Suppressor macrophage treated with lipopolysaccharide for 4 hours (primary cell): ENCODE results near the gene LRRC28.
"Not testable (repeated sequence)": the region's sequence is repeated elsewhere in the genome, so short reads cannot be mapped to it uniquely, and the experiment has no call there.

Experiments used
- DNase-seq: peaks from one replicate; pipeline ENCODE4 v3.0.0-alpha.2; 2020

Gene LRRC28

GRCh38 chr15:99250857-99251841 lies at the start of gene LRRC28:
LRRC28 (plus strand) TSS chr15:99251481; CDS start chr15:99255958, 4,477 bp downstream.
- DNase-seq = peak; percentile 99

- no peak for DNase-seq
Observed at GRCh38 chr15:99202176-99202552, 49.1 kb upstream of the LRRC28 start.

DNA sequence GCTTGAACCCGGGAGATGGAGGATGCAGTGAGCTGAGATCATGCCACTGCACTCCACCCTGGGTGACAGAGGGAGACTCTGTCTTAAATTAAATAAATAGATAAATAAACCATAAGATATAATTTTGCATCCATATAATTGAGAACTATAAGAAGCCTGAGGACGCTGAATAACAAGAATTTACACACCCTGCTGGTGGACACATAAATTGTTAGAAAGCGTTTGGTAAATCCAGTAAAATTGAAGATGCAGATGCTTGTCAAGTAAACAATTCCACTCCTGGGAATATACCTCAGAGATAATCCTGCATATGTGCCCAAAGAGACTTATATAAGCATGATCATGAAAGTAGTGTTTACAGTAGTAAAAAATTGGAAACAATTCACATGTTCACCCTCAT lies 43.6 kb upstream of the LRRC28 start:
- no peak for DNase-seq

DNA sequence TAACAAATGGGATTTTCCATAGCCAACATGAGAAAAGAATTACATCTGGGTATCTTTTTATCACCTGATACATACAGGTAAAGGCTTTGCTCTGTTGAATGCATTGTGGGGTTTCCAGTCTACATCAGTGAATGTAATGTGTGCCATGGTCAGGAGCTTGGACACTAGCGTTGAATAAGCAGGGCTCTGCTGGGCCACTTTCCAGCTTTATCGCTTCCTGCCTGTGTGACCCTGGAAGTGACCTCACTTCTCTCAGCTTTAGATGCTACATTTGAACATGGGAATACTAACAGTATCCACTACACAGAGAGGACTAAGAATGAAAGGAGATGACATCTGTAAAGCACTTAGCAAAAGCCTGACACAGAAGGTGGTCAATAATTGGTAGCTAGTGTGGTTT lies 42.0 kb upstream of the LRRC28 start:
- DNase-seq = no peak

GRCh38 chr15:99210334-99210733 lies 40.9 kb upstream of the LRRC28 start:
- DNase-seq = no peak

DNA sequence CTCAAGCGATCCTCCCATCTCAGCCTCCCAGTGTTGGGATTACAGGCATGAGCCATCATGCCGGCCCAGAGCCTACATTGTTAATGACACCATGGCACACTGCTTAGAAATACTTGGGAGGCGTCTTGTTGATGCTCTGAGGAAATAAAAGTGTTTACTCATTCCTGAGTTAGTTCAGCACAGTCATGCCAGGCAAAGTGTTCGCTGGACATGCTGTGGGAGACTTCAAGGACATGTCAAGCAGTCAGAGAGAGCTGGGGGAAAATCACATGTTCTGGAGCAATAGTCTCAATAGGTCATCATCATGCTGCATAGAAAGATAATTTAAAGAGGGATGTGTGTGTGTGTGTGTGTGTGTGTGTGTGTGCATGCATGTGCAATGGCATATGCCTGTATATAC lies 39.4 kb upstream of the LRRC28 start:
- no peak for DNase-seq

GRCh38 chr15:99212406-99212805 lies 38.9 kb upstream of the LRRC28 start:
- no peak for DNase-seq

DNA sequence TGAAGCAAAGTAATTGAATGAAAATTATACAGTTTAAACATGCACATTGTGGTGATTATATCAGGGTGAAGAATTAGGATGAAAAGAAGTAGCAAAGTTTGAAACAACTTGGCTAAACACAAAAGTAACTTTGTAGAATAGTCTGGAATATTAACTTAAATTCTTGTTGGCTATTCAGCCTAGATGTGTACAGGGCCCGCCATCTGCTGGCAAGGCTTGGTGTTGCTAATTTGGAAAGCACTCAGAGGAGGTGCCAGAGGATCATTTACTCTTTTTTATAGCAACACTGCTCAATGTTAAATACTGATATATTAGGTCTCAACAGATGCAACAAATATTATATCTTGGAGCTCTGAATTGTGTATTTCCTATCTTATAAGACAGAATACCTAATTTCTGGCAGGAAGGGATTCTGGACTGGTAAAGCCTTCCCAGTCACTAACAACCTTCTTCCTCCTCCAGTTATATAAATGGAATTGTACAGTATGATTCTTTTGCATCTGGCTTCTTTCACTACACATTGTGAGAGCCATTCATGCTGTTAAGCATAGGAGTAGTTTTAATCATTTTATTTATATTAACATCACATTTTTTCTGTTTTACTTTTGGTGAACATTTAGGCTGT lies 38.0 kb upstream of the LRRC28 start:
- DNase-seq = peak; percentile 71

DNA sequence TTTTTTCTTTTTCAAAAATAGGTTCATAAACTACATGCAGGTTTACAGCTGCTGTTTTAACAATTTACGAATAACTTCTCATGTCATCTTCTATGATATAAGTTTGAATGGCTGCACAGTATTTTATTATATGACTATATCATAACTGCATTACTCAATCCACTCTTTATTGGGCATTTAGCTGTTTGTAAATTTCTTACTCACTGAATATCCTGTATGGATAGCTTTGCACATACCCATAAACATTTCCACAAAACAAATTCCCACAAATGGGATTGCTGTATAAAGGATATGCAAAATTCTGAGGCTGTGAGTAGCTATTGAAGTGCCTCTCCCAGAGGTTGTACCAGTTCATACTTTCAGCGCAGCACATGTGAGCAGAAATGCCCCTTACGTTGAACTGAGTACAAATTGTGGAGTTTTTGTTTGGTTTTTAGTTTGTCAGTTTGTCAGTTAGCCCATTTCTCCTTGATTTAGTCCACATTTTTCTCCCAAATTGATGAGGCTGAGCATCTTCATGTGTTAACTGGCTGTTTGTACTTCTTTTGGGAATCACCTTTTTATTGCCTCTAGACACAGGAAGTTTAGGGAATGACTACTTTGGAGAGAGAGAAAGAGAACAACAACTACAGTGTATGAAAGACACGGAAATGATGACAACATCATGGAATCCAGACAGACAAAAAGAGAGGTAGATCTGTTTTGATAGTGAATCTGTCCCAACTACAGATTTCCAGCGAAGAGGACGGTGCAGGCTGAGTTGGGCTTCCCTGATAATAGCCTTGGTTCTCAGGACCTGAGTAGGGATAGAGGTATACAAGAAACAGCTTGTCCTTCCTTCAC lies 26.7 kb upstream of the LRRC28 start:
- DNase-seq = no peak

- no peak for DNase-seq
Observed at GRCh38 chr15:99226802-99227201, 24.5 kb upstream of the LRRC28 start.

- no peak for DNase-seq
Observed at GRCh38 chr15:99228120-99228770, 23.0 kb upstream of the LRRC28 start.

- DNase-seq = no peak
Observed at GRCh38 chr15:99230867-99231266, 20.4 kb upstream of the LRRC28 start.

GRCh38 chr15:99232740-99233139 lies 18.5 kb upstream of the LRRC28 start:
- DNase-seq = no peak

DNA sequence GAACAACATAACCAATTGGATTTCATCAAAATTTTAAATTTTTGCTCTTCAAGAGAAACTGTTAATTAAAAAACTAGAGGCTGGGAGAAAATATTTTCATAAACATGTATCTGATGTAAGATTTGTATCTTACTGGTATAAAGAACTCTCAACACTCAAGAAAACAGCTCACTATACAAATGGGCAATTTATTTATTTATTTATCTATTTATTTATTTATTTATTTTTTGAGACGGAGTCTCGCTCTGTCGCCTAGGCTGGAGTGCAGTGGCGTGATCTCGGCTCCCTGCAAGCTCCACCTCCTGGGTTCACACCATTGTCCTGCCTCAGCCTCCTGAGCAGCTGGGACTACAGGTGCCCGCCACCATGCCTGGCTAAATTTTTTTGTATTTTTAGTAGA lies 17.1 kb upstream of the LRRC28 start:
- DNase-seq = not testable (repeated sequence)

- DNase-seq = no peak
Observed at GRCh38 chr15:99238849-99239248, 12.4 kb upstream of the LRRC28 start.

GRCh38 chr15:99239545-99240198 lies 11.6 kb upstream of the LRRC28 start:
- peak; percentile 72 for DNase-seq

- no peak for DNase-seq
Observed at GRCh38 chr15:99241752-99242151, 9.5 kb upstream of the LRRC28 start.

DNA sequence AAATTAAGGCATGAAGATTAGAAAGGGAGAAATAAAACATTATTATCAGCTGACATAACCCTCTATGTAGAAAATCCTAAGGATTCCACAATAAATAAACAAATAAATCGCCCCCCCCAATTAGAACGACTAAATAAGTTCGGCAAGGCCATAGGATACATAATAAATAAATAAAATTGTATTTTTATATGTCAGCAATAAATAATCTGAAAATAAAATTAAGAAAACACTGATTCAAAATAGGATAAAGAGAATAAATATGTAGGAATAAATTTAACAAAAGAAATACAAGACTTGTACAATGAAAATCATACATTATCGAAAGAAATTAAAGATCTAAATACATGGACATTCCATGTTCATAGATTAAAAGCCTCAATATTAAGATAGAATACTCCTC lies 7.0 kb upstream of the LRRC28 start:
- DNase-seq = no peak

DNA sequence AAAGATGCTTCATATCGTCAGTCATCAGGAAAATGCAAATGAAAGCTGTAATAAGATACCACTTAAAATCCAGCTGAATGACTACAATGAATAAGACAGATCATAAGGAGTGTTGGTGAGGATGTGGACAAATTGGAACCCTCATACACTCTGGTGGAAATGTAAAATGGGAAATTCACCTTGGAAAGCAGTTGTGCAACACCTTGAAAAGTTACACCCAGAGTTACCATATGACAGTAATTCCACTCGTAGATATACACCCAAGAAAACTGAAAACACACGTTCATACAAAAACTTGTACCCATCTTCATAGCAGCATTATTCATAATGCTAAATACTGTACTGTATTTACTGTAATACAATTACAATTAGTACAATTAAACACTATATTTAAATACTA lies 4.2 kb upstream of the LRRC28 start:
- no peak for DNase-seq

GRCh38 chr15:99248000-99248715 lies 3.1 kb upstream of the LRRC28 start:
- peak; percentile 56 for DNase-seq

DNA sequence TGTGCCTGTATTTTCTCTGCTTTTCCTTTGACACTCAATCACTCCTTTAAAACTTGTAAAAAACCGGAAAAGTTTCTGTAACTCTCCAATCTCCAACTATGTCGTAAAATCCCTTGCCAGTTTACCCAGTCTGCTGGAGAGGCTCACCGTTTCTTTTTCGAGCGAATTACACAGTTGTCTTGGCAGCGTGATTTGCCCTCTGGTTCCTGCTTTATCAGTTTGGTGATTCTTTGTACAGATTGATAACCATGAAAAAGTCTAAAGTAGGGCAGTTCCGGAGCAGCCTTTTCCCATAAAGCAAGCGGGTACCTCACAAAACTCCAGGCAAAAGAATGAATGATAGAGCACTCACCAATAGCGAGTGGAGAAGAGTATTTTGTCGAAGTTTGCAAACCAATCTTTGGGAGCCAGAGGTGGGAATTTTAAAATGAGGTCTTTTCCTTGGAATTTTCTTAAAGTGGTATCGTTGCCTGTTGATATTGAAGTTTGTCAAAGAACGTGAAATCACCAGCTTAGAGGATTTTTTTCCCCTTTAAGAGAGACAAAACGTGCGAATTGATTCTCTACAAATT lies 1.9 kb upstream of the LRRC28 start, which contains the start of gene TTC23:
TTC23 (minus strand) TSS at position 312 of the 572 bp plus-strand sequence. CDS start 20,869 bp downstream, outside the sequence.
- DNase-seq = peak; percentile 57
